Esophagus muscularis mucosa (tissue), 3 donors: Measurements from ENCODE around the gene YES1.

Source experiments
- CTCF ChIP-seq, 3 experiments: fragments of 200-600 bp in 2 of 3; fragments of 450-650 bp in 1 of 3; sonication (generic) in 2 of 3; IDR thresholded peaks; one replicate each; pipeline ENCODE4 v1.5.1; 2017 to 2019; ENCODE audit warnings: antibody characterized with exemption in 3 of 3, mild to moderate bottlenecking in 2 of 3, moderate library complexity in 1 of 3
- POLR2A ChIP-seq: fragments of 450-650 bp; IDR thresholded peaks from one replicate; pipeline ENCODE4 v1.6.1; 2017; ENCODE audit warnings: antibody characterized with exemption, moderate library complexity, mild to moderate bottlenecking, low read depth
- POLR2AphosphoS5 ChIP-seq, 2 donors: sonication (generic); formaldehyde crosslinking; IDR thresholded peaks; one replicate each; pipeline ENCODE4 v1.6.1; 2017; ENCODE audit warnings: antibody characterized with exemption in 2 of 2

DNA sequence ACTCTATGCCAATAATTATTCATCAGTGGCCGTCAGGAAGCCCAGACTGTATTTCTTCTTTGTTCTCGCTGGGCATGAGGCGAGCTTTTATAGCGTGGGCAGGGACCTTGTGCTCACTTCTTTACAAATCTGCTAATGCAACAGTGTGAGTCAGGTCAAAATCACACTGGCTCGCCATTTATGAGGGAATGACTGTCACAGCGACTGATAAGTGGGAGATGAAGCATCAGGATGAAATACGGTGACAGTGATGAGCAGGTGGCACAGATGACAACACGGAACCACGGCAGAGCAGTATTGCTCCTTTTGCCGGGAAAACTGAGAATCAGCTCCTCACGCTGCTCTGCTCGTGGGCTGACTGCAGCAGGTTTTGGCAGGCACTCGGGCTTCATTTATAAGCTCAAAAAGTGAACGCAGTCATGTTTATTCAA is 134.1 kb downstream of the YES1 start:
- no peak for TF ChIP-seq CTCF (IDR thresholded peaks at IDR 0.05)
- no peak for TF ChIP-seq POLR2A
- TF ChIP-seq POLR2AphosphoS5 (IDR thresholded peaks at IDR 0.05) = no peak
